Lung (tissue), 12 donors: Measurements from ENCODE around the gene CMSS1. TPM values are rescaled to one million over a fixed set of nuclear protein-coding genes. Genes with fewer than 3 reads are reported as not detected.

Source experiments
- ATAC-seq: fragments of 200-7000 bp; cut with Tn5 transposase; one replicate; pipeline ENCODE4 v1.9.1; 2020; ENCODE audit warnings: moderate number of reproducible peaks; ENCODE audit not compliant: insufficient read depth, low FRiP score
- DNase-seq, 3 donors: peaks; one replicate each; pipeline ENCODE4 v3.0.0-alpha.2; 2013 to 2017
- H3K27ac ChIP-seq, 2 donors: one replicate each; pipeline ENCODE4 v1.5.1; 2013; ENCODE audit warnings: mild to moderate bottlenecking in 2 of 2, moderate library complexity in 2 of 2, control low read depth in 1 of 2, inconsistent platforms in 1 of 2, low read depth in 1 of 2, low read length in 1 of 2
- H3K27me3 ChIP-seq, 3 donors: one replicate each; pipeline ENCODE4 v1.5.1; 2013; ENCODE audit warnings: low read length in 2 of 3; ENCODE audit not compliant: control insufficient read depth in 3 of 3, insufficient read depth in 3 of 3
- H3K36me3 ChIP-seq, 4 donors: one replicate each; pipeline ENCODE4 v1.5.1; 2013; ENCODE audit warnings: low read length in 4 of 4, mild to moderate bottlenecking in 1 of 4, moderate library complexity in 1 of 4; ENCODE audit not compliant: control insufficient read depth in 4 of 4, insufficient read depth in 4 of 4
- H3K4me1 ChIP-seq, 5 donors: one replicate each; pipeline ENCODE4 v1.5.1; 2013; ENCODE audit warnings: low read length in 5 of 5, mild to moderate bottlenecking in 2 of 5, moderate library complexity in 1 of 5; ENCODE audit not compliant: control insufficient read depth in 5 of 5, insufficient read depth in 5 of 5
- H3K4me3 ChIP-seq: one replicate; pipeline ENCODE4 v1.5.1; 2013; ENCODE audit warnings: mild to moderate bottlenecking, control low read depth, moderate library complexity
- H3K9ac ChIP-seq, 2 donors: one replicate each; pipeline ENCODE4 v1.5.1; 2013; ENCODE audit warnings: low read length in 2 of 2, control low read depth in 1 of 2; ENCODE audit not compliant: insufficient read depth in 1 of 2
- H3K9me3 ChIP-seq, 4 donors: one replicate each; pipeline ENCODE4 v1.5.1; 2013; ENCODE audit warnings: low read length in 3 of 4, mild to moderate bottlenecking in 1 of 4, moderate library complexity in 1 of 4; ENCODE audit not compliant: control insufficient read depth in 4 of 4, insufficient read depth in 3 of 4
- CTCF ChIP-seq: IDR thresholded peaks from 2 replicates; pipeline ENCODE4 v1.5.1; 2012; ENCODE audit warnings: mild to moderate bottlenecking; ENCODE audit errors: control extremely low read depth, extremely low read depth
- WGBS, 2 donors: extraction: QIAGEN DNeasy Blood & Tissue Kit; methylation state at CpG; one replicate each; pipeline ENCODE4 v1.1.7; 2013; 5-methylcytosine and 5-hydroxymethylcytosine counted together
- polyA plus RNA-seq, 2 donors: library from polyadenylated mRNA; stranded (reverse); fragments of 200-250 nt; gene quantifications; one replicate each; pipeline ENCODE4 v1.2.1, GENCODE V29; 2013
- total RNA-seq, 2 donors: library from RNA; depleted of rRNA in 1 of 2; stranded (reverse); fragments of >200 nt in 1 of 2; gene quantifications; one replicate each; pipeline ENCODE4 v1.2.1, GENCODE V29; 2014 to 2021
- donor health status: control.
- donor health status: control.
- donor health status: Bipolar disorder and iron deficiency.
- donor health status: healthy.
- donor health status: DM: yes; HTN: yes; CAD: no.

The CMSS1 gene
- total and polyA plus RNA-seq, 4 donors: 12.3 to 28.9 (median 22.6) TPM

GRCh38 chr3:99911433-99911832 is 93.8 kb downstream of the CMSS1 start:
- no peaks in the 10 kb centered on the region for H3K27me3 ChIP-seq
- peaks cover 0 to 3% (median 0%) of the 10 kb centered on the region in 5 donors for H3K4me1 ChIP-seq
- DNase-seq (no peak), ATAC-seq (no peak)
- H3K9ac ChIP-seq: no peak overlapping the region
- no peak overlapping the region for H3K4me3 ChIP-seq
- no peaks in the 10 kb centered on the region for H3K36me3 ChIP-seq
- H3K9me3 ChIP-seq: peaks cover 0 to 2% (median 0%) of the 10 kb centered on the region in 4 donors
- no peak overlapping the region for H3K27ac ChIP-seq
- TF ChIP-seq CTCF: no peak
- 71 to 78% methylated on average over 3 of the region's 3 CpGs for WGBS, 2 donors

GRCh38 chr3:99915906-99916432 is 98.3 kb downstream of the CMSS1 start:
- no peaks in the 10 kb centered on the region for H3K27me3 ChIP-seq
- H3K9ac ChIP-seq: no peak overlapping the region
- DNase-seq (no peak), ATAC-seq (no peak)
- no peak overlapping the region for H3K4me3 ChIP-seq
- H3K36me3 ChIP-seq: no peaks in the 10 kb centered on the region
- WGBS, 2 donors: 90 to 94% methylated on average over 3 of the region's 3 CpGs
- H3K27ac ChIP-seq: no peak overlapping the region
- peaks cover 0 to 2% (median 0%) of the 10 kb centered on the region in 4 donors for H3K9me3 ChIP-seq
- TF ChIP-seq CTCF: no peak
- peaks cover under 1 to 11% (median 7%) of the 10 kb centered on the region in 5 donors for H3K4me1 ChIP-seq

GRCh38 chr3:99918715-99919114 is 101.1 kb downstream of the CMSS1 start:
- H3K9ac ChIP-seq: no peak overlapping the region

More at GRCh38 chr3:99918715-99919114, 101.1 kb downstream of the CMSS1 start:
- peaks cover 3 to 16% (median 8%) of the 10 kb centered on the region in 5 donors for H3K4me1 ChIP-seq
- H3K27ac ChIP-seq: peak overlapping the region in 1 of 2 donors; percentile 30
- H3K9me3 ChIP-seq: no peaks in the 10 kb centered on the region
- H3K4me3 ChIP-seq: no peak overlapping the region
- no peaks in the 10 kb centered on the region for H3K36me3 ChIP-seq
- no peak for ATAC-seq
- no peak for DNase-seq
- H3K27me3 ChIP-seq: no peaks in the 10 kb centered on the region
- no peak for TF ChIP-seq CTCF
